Activated CD8-positive, alpha-beta T cell treated with anti-CD3 and anti-CD28 coated beads for 36 hours (primary cell): ENCODE measurements around the gene SLC25A2. TPM values are rescaled to one million over a fixed set of nuclear protein-coding genes. Genes with fewer than 3 reads are reported as not detected.
A peak's percentile ranks its signal among the peaks of the same experiment; 100 is the strongest.
"Not testable (repeated sequence)": the region's sequence is repeated elsewhere in the genome, so short reads cannot be mapped to it uniquely, and the experiment has no call there.

Experiments used
- ATAC-seq: fragments of 200-7000 bp; cut with Tn5 transposase; one replicate; pipeline ENCODE4 v1.10.0; 2021; ENCODE audit warnings: mild to moderate bottlenecking, moderate library complexity
- CTCF ChIA-PET: fragments of 350-600 bp; sonication (Branson Sonifier 250); formaldehyde crosslinking; loops from one replicate; lab custom pipeline; 2021; ENCODE audit warnings: antibody characterized with exemption; lab: Charles Lee
- POLR2A ChIA-PET: fragments of 350-600 bp; sonication (Branson Sonifier 250); formaldehyde crosslinking; loops from one replicate; lab custom pipeline; 2021; ENCODE audit warnings: antibody characterized with exemption; lab: Charles Lee
- DNase-seq: peaks from one replicate; pipeline ENCODE4 v3.0.0-alpha.2; 2020
- H3K27ac Mint-ChIP-seq: one replicate; pipeline ENCODE4 v1.8.0; 2021; ENCODE audit warnings: mild to moderate bottlenecking, mixed read lengths
- H3K27me3 Mint-ChIP-seq: one replicate; pipeline ENCODE4 v1.8.0; 2021; ENCODE audit warnings: mixed read lengths
- H3K36me3 Mint-ChIP-seq: one replicate; pipeline ENCODE4 v1.8.0; 2021; ENCODE audit warnings: low read depth, mixed read lengths
- H3K4me1 Mint-ChIP-seq: one replicate; pipeline ENCODE4 v1.8.0; 2021; ENCODE audit warnings: low read depth, mixed read lengths
- H3K4me3 Mint-ChIP-seq: one replicate; pipeline ENCODE4 v1.8.0; 2021; ENCODE audit warnings: mild to moderate bottlenecking, moderate library complexity, mixed read lengths
- H3K9me3 Mint-ChIP-seq: one replicate; pipeline ENCODE4 v1.8.0; 2021; ENCODE audit warnings: mixed read lengths
- intact Hi-C: fragments of 100-400 bp; cut with micrococcal nuclease; formaldehyde crosslinking; loops from one replicate; pipeline ENCODE4 v1.10.0; 2022
- total RNA-seq, 2 experiments: library from RNA; stranded (reverse); gene quantifications; one replicate each; pipeline ENCODE4 v1.2.3, GENCODE V29; 2021
- TF ChIP-seq, protein P1 (sequence below): fragments of 200-600 bp; IDR thresholded peaks from one replicate; pipeline ENCODE4 v1.8.0; 2022; ENCODE audit warnings: antibody characterized with exemption, mild to moderate bottlenecking

Gene SLC25A2
- total RNA-seq, 2 experiments from 2014 or later = 0.25 TPM; not detected in 1

DNA sequence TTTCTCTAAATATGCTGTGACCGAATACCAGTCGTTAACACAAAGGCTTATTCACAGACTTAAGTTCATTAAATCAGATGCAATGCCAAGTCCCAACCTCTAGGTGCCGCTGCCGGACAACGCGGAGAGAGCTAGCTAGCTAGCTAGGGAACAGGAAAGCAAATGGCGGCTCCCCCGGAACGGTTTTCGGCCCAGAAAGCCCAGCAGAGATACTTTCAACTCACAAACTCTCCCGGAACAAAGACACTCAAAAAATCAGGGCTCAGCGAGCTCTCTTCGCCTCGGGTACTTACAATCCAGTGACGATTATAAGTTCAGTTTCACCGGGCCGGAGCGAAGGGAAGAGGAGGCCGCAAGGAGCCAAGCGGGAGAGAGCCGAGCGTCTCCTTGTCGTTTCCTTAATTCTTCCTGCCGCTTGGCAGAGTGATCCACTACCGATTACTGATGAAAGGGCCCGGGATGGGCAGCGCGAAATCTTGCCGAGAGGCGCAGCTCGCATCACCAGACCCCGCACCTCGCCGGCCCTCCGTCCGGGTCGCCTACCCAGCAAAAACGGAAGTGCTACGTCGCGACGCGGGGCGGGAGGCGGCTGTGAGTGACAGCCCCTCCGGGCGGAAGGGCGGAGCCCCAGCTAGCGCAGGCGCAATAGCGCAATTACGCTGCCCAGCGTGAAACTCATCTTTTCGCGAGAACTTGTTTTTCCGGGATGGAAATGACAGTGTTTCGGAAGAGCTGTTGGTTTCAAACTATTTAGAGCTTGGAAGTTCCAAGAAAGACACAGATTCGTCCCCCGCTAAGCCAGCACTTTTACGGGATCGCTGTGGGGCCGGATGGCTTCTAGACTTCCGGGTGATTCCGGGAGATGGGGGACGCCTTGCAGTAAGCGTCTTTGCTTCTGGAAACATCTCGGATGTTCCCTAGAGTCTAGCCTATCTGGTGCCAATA lies 16.6 kb upstream of the SLC25A2 start, which contains the start of gene TAF7:
TSS of gene TAF7 (minus strand) at position 560 of the 945 bp plus-strand sequence. CDS start 740 bp downstream, outside the sequence.
- Mint-ChIP-seq H3K4me3 (peak within 1 kb of the TSS; percentile 95), H3K36me3 (peaks cover 52% of the 10 kb centered on the region), H3K27me3 (no peaks in the 10 kb centered on the region), H3K27ac (peak within 1 kb of the TSS; percentile 98), H3K4me1 (peaks cover 25% of the 10 kb centered on the region), H3K9me3 (peaks cover 38% of the 10 kb centered on the region)
- ATAC-seq = peak; percentile 93
- TF ChIP-seq, protein P1, sequence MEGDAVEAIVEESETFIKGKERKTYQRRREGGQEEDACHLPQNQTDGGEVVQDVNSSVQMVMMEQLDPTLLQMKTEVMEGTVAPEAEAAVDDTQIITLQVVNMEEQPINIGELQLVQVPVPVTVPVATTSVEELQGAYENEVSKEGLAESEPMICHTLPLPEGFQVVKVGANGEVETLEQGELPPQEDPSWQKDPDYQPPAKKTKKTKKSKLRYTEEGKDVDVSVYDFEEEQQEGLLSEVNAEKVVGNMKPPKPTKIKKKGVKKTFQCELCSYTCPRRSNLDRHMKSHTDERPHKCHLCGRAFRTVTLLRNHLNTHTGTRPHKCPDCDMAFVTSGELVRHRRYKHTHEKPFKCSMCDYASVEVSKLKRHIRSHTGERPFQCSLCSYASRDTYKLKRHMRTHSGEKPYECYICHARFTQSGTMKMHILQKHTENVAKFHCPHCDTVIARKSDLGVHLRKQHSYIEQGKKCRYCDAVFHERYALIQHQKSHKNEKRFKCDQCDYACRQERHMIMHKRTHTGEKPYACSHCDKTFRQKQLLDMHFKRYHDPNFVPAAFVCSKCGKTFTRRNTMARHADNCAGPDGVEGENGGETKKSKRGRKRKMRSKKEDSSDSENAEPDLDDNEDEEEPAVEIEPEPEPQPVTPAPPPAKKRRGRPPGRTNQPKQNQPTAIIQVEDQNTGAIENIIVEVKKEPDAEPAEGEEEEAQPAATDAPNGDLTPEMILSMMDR = peak; percentile 89
- peak; percentile 93 for DNase-seq
- intact Hi-C loops = loop anchor here (10.0 kb wide), 2 partner anchors 194 to 244 kb away; no protein-coding TSS in a partner anchor
- CTCF ChIA-PET = interaction anchor here (0.6 to 3.5 kb wide), 41 partner anchors 9 to 316 kb away, joined by 3 to 36 read pairs (median 4); partner anchors contain the start of genes HDAC3, PCDHB11, PCDHB12 and PCDHB14
- POLR2A ChIA-PET = interaction anchor here (0.6 to 2.0 kb wide), 12 partner anchors 9 to 1651 kb away, joined by 3 to 8 read pairs (median 4); no protein-coding TSS in a partner anchor

DNA sequence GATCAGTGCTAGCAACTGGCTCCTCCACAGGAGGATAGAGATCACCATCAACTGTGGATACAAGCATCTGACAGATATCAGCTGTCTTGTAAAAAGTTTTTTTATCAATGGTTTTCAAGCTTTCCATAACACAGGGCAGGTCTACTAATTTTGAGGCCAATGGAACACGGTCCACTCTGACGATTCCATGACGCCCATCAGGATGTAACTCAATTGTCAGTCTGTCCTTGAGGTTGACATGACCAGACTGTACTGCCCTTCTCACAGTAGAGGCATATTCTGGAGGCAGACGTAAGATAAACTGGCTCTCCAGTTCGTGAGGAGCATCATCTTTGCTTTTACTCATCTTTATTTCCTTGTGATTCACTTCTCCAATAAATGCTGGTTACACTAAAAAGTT lies 15.8 kb upstream of the SLC25A2 start:
- Mint-ChIP-seq H3K27me3 (no peaks in the 10 kb centered on the region), H3K4me3 (peak overlapping the region; percentile 95), H3K9me3 (peaks cover 46% of the 10 kb centered on the region), H3K36me3 (peaks cover 60% of the 10 kb centered on the region), H3K27ac (peak overlapping the region; percentile 98), H3K4me1 (peaks cover 27% of the 10 kb centered on the region)
- DNase-seq (no peak), ATAC-seq (no peak)
- intact Hi-C loops = loop anchor here (10.0 kb wide), 2 partner anchors 195 to 245 kb away; no protein-coding TSS in a partner anchor
- TF ChIP-seq, protein P1 = no peak
- POLR2A ChIA-PET = interaction anchor here (0.6 to 2.0 kb wide), 10 partner anchors 10 to 1650 kb away, joined by 3 to 8 read pairs (median 4); no protein-coding TSS in a partner anchor
- CTCF ChIA-PET = interaction anchor here (0.9 to 3.5 kb wide), 34 partner anchors 8 to 247 kb away, joined by 3 to 36 read pairs (median 5); partner anchors contain the start of genes PCDHB11, PCDHB12, PCDHGA1 and PCDHGA10

DNA sequence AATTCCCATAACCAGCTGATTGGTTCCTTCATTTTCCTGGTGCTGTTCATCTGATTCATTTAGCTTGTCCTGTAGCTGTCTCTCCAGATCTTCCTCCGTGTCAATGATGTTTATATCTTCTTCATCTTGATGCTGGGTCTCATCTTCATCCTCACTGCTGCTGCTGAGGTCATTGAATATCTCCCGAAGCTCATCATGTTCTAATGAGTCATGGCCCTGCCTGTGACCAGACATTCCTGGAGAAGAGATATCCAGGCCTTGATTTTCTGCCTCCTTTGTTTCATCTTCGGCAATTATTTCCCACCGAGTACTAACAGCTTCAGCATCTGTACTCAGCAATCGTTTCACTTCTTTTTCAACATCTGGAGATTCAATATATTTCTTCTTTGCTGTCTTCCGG lies 15.4 kb upstream of the SLC25A2 start:
- DNase-seq (no peak), ATAC-seq (no peak)
- peak overlapping the region; percentile 98 for H3K27ac Mint-ChIP-seq
- no peaks in the 10 kb centered on the region for H3K27me3 Mint-ChIP-seq
- peaks cover 64% of the 10 kb centered on the region for H3K36me3 Mint-ChIP-seq
- TF ChIP-seq, protein P1 = no peak
- intact Hi-C loops = no loop called here
- peak overlapping the region; percentile 95 for H3K4me3 Mint-ChIP-seq
- POLR2A ChIA-PET = interaction anchor here (1.3 to 2.0 kb wide), 3 partner anchors 12 to 173 kb away, joined by 3 to 8 read pairs (median 4); no protein-coding TSS in a partner anchor
- peaks cover 27% of the 10 kb centered on the region for H3K4me1 Mint-ChIP-seq
- H3K9me3 Mint-ChIP-seq = peaks cover 50% of the 10 kb centered on the region
- CTCF ChIA-PET = interaction anchor here (1.0 to 3.5 kb wide), 22 partner anchors 8 to 248 kb away, joined by 3 to 36 read pairs (median 6); partner anchors contain the start of genes PCDHB11, PCDHGA1, PCDHGA10 and PCDHGA2

DNA sequence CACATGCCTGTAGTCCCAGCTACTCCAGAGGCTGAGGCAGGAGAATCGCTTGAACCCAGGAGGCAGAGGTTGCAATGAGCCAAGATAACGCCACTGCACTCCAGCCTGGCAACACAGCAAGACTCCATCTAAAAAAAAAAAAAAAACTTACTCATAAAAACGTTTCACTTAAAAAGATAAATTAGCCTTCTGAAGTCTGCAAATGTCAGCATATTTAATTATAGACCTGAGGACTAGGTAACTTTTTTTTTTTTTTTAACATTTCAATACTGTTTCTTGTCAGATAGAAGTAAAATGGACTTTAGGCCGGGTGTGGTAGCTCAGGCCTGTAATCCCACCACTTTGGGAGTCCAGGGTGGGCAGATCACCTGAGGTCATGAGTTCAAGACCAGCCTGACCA lies 13.1 kb upstream of the SLC25A2 start:
- peaks cover 27% of the 10 kb centered on the region for H3K4me1 Mint-ChIP-seq
- ATAC-seq, H3K27me3 Mint-ChIP-seq, DNase-seq, POLR2A ChIA-PET, H3K27ac Mint-ChIP-seq, intact Hi-C loops, H3K4me3 Mint-ChIP-seq: not testable (repeated sequence)
- peaks cover 60% of the 10 kb centered on the region for H3K9me3 Mint-ChIP-seq
- H3K36me3 Mint-ChIP-seq = peaks cover 83% of the 10 kb centered on the region
- CTCF ChIA-PET = interaction anchor here (0.6 to 1.4 kb wide), 3 partner anchors 53 to 508 kb away, joined by 3 read pairs; partner anchors contain the start of genes PCDHGB3 and PCDHGB5

DNA sequence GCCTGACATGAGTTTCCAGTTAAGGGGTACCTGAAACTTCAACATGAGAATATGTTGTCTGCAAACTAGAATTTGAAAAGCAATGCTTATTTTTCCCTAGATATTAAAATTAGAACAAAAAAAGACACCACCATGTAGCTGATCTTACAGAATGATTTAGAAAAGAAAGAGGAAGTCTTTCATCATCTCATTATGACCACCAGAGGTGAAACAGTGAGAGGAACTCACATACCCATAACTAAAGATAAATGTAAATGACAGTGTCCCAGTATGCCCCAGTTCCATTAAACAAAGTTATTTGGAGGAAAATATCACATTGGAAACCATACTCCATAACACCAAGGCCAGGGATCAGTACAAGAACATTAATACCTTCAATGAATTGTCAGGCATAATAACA lies 9.9 kb upstream of the SLC25A2 start:
- ChIA-PET POLR2A (no interaction called here), CTCF (no interaction called here)
- Mint-ChIP-seq H3K36me3 (peaks cover 71% of the 10 kb centered on the region), H3K27me3 (no peaks in the 10 kb centered on the region), H3K9me3 (peaks cover 60% of the 10 kb centered on the region), H3K27ac (no peak overlapping the region), H3K4me3 (no peak overlapping the region), H3K4me1 (peaks cover 10% of the 10 kb centered on the region)
- no peak for ATAC-seq
- DNase-seq = no peak
- TF ChIP-seq, protein P1 = no peak
- intact Hi-C loops = no loop called here
